ENCODE data around the gene CTNNA2. TPM values are rescaled to one million over a fixed set of nuclear protein-coding genes. Genes with fewer than 3 reads are reported as not detected.

The CTNNA2 gene
- polyA plus RNA-seq, 1 of the 3 experiments (the other 2 are of a cell fraction): 0.30 TPM

- Histone ChIP-seq H3K9me3 (no peaks in the 10 kb centered on the region), H3K9me2 (no peaks in the 10 kb centered on the region)
- CTCF ChIA-PET: no interaction called here
These were observed 309.3 kb downstream of the CTNNA2 start for GRCh38 chr2:79822136-79822535.

GRCh38 chr2:79824086-79824786 is 311.4 kb downstream of the CTNNA2 start:
- Histone ChIP-seq H3K36me3 (replicated peaks in 1 of 2; ENCODE audit: control insufficient read depth in 1 of 2, insufficient read depth in 2 of 2, low read length in 1 of 2) (no peaks in the 10 kb centered on the region), H3K4me2 (no peak overlapping the region), H4K20me1 (ENCODE audit: insufficient read depth) (no peaks in the 10 kb centered on the region), H3K27me3 (ENCODE audit: insufficient read depth) (no peaks in the 10 kb centered on the region), H3K9me2 (no peaks in the 10 kb centered on the region), H3K79me2 (ENCODE audit: insufficient read depth) (no peaks in the 10 kb centered on the region), H2AFZ (ENCODE audit: low read depth) (no peak overlapping the region), H3K9me3 (no peaks in the 10 kb centered on the region), H3F3A (replicated peaks; ENCODE audit: insufficient read depth) (no peaks in the 10 kb centered on the region), H3K4me1 (ENCODE audit: control insufficient read depth in 1 of 2, insufficient read depth in 2 of 2, low read depth in 1 of 2, low read length in 1 of 2) (no peaks in the 10 kb centered on the region), H3K4me3 (ENCODE audit: low read depth in 2 of 2, low read length in 1 of 2) (no peak overlapping the region), H3K27ac (ENCODE audit: low read depth in 2 of 2, low read length in 1 of 2) (no peak overlapping the region), H3K9ac (no peak overlapping the region)
- POLR2A ChIA-PET: no interaction called here
- DNase-seq: no peak
- CTCF ChIA-PET: no interaction called here
- WGBS (ENCODE audit: low lambda C conversion rate): 15% methylated on average over 6 of the region's 6 CpGs
- TF ChIP-seq GATA2 (CRISPR knock-in tag; IDR thresholded peaks at IDR 0.05) (no peak), RXRA (IDR thresholded peaks at IDR 0.05; ENCODE audit: borderline replicate concordance, low read depth) (no peak), RCOR1 (IDR thresholded peaks at IDR 0.05; ENCODE audit: low read length) (no peak), TEAD4 (IDR thresholded peaks at IDR 0.05; ENCODE audit: borderline replicate concordance, insufficient read depth) (no peak), POLR2AphosphoS5 (IDR thresholded peaks at IDR 0.05; ENCODE audit: low read depth, low read length) (no peak)

More at GRCh38 chr2:79822136-79822535, 309.3 kb downstream of the CTNNA2 start:
- Histone ChIP-seq H3K36me3 (replicated peaks in 1 of 2; ENCODE audit: control insufficient read depth in 1 of 2, insufficient read depth in 2 of 2, low read length in 1 of 2) (no peaks in the 10 kb centered on the region), H3K4me3 (ENCODE audit: low read depth in 2 of 2, low read length in 1 of 2) (no peak overlapping the region), H3K27ac (ENCODE audit: low read depth in 2 of 2, low read length in 1 of 2) (no peak overlapping the region), H4K20me1 (ENCODE audit: insufficient read depth) (no peaks in the 10 kb centered on the region), H3K9ac (no peak overlapping the region), H3K4me2 (no peak overlapping the region), H3K4me1 (ENCODE audit: control insufficient read depth in 1 of 2, insufficient read depth in 2 of 2, low read depth in 1 of 2, low read length in 1 of 2) (no peaks in the 10 kb centered on the region), H3K79me2 (ENCODE audit: insufficient read depth) (no peaks in the 10 kb centered on the region), H2AFZ (ENCODE audit: low read depth) (no peak overlapping the region), H3F3A (replicated peaks; ENCODE audit: insufficient read depth) (no peaks in the 10 kb centered on the region), H3K27me3 (ENCODE audit: insufficient read depth) (no peaks in the 10 kb centered on the region)
- 17% methylated on average over 2 of the region's 2 CpGs for WGBS (ENCODE audit: low lambda C conversion rate)
- no peak for TF ChIP-seq EP300 (IDR thresholded peaks at IDR 0.05; ENCODE audit: borderline replicate concordance in 1 of 2, low read depth in 1 of 2, low read length in 1 of 2)
- TF ChIP-seq EZH2phosphoT487 (IDR thresholded peaks at IDR 0.05; ENCODE audit: borderline replicate concordance, low read depth): no peak
- TF ChIP-seq RCOR1 (IDR thresholded peaks at IDR 0.05; ENCODE audit: low read length): no peak
- TF ChIP-seq CHD2 (IDR thresholded peaks at IDR 0.05; ENCODE audit: low read length, partially characterized antibody): no peak
- no peak for TF ChIP-seq NRF1 (IDR thresholded peaks at IDR 0.05; ENCODE audit: low read depth, low read length)
- TF ChIP-seq MXI1 (IDR thresholded peaks at IDR 0.05; ENCODE audit: low read depth, low read length): no peak
- TF ChIP-seq ZBTB33 (IDR thresholded peaks at IDR 0.05; ENCODE audit: borderline replicate concordance, low read depth): no peak
- TF ChIP-seq FOXM1 (IDR thresholded peaks at IDR 0.05; ENCODE audit: low read depth): no peak
- no peak for TF ChIP-seq USF2 (IDR thresholded peaks at IDR 0.05; ENCODE audit: borderline replicate concordance, low read depth, low read length)
- TF ChIP-seq FOSL2 (IDR thresholded peaks at IDR 0.05; ENCODE audit: borderline replicate concordance, low read depth): no peak
- TF ChIP-seq JUND (IDR thresholded peaks at IDR 0.05): no peak
- no peak for TF ChIP-seq NFIC (IDR thresholded peaks at IDR 0.05; ENCODE audit: borderline replicate concordance)
- no peak for TF ChIP-seq MEF2A (IDR thresholded peaks at IDR 0.05; ENCODE audit: borderline replicate concordance, low read depth)
- no peak for TF ChIP-seq ELF1 (IDR thresholded peaks at IDR 0.05)
- TF ChIP-seq GABPA (IDR thresholded peaks at IDR 0.05; ENCODE audit: low read depth): no peak
- DNase-seq: no peak
- POLR2A ChIA-PET: no interaction called here

Data from SK-N-SH (cell line).